Brain microvascular endothelial cell (primary cell): ENCODE measurements around the gene POLR3G.

ENCODE experiments used
- DNase-seq: peaks from one replicate; pipeline ENCODE4 v3.0.0-alpha.2; 2020
- H3K27ac ChIP-seq: fragments of 250-450 bp; sonication (Bioruptor Pico); 2 replicates; pipeline ENCODE4 v1.5.1; 2020; ENCODE audit warnings: mild to moderate bottlenecking, moderate library complexity
- H3K27me3 ChIP-seq: fragments of 250-450 bp; sonication (Bioruptor Pico); replicated peaks from 2 replicates; pipeline ENCODE4 v1.5.1; 2020; ENCODE audit warnings: mild to moderate bottlenecking
- H3K36me3 ChIP-seq: fragments of 250-450 bp; sonication (Bioruptor Pico); replicated peaks from 2 replicates; pipeline ENCODE4 v1.5.1; 2020; ENCODE audit warnings: mild to moderate bottlenecking
- H3K4me3 ChIP-seq: 2 replicates; pipeline ENCODE4 v1.5.1; 2011; ENCODE audit warnings: low read depth, mild to moderate bottlenecking, control low read depth, low read length, moderate library complexity
- CTCF ChIP-seq: IDR thresholded peaks from 2 replicates; pipeline ENCODE4 v1.5.1; 2011; ENCODE audit warnings: low read depth, mild to moderate bottlenecking, moderate library complexity, low read length, control low read depth, inconsistent platforms; ENCODE audit errors: missing control alignments
- in situ Hi-C: cut with HindIII; loops from 2 replicates; pipeline ENCODE4 v1.10.0; 2017; ENCODE audit warnings: low sequenced_read_pairs, low pct_ligation_motif_present

The POLR3G gene

GRCh38 chr5:90476391-90476790 lies 1.7 kb downstream of the POLR3G start:
- TF ChIP-seq CTCF = no peak
- Histone ChIP-seq H3K4me3 (no peak overlapping the region), H3K36me3 (no peaks in the 10 kb centered on the region), H3K27ac (no peak overlapping the region), H3K27me3 (no peaks in the 10 kb centered on the region)
- DNase-seq = no peak
- in situ Hi-C loops = no loop called here

- TF ChIP-seq CTCF = peak; percentile 26
- Histone ChIP-seq H3K36me3 (no peaks in the 10 kb centered on the region), H3K27me3 (no peaks in the 10 kb centered on the region), H3K27ac (no peak overlapping the region), H3K4me3 (no peak overlapping the region)
- in situ Hi-C loops = no loop called here
- no peak for DNase-seq
Measured at GRCh38 chr5:90477073-90477472, 2.4 kb downstream of the POLR3G start.

- Histone ChIP-seq H3K27ac (no peak overlapping the region), H3K27me3 (no peaks in the 10 kb centered on the region), H3K36me3 (no peaks in the 10 kb centered on the region), H3K4me3 (peak overlapping the region; percentile 5)
- no peak for TF ChIP-seq CTCF
- DNase-seq = no peak
- in situ Hi-C loops = no loop called here
Measured at GRCh38 chr5:90477621-90478215, 3.1 kb downstream of the POLR3G start.

- in situ Hi-C loops = no loop called here
- Histone ChIP-seq H3K27me3 (no peaks in the 10 kb centered on the region), H3K36me3 (no peaks in the 10 kb centered on the region), H3K4me3 (no peak overlapping the region), H3K27ac (no peak overlapping the region)
- no peak for DNase-seq
- no peak for TF ChIP-seq CTCF
Measured at GRCh38 chr5:90479611-90480385, 5.1 kb downstream of the POLR3G start.

GRCh38 chr5:90480699-90481098 lies 6.0 kb downstream of the POLR3G start:
- Histone ChIP-seq H3K36me3 (no peaks in the 10 kb centered on the region), H3K27me3 (no peaks in the 10 kb centered on the region), H3K27ac (no peak overlapping the region), H3K4me3 (no peak overlapping the region)
- DNase-seq = no peak
- in situ Hi-C loops = no loop called here
- no peak for TF ChIP-seq CTCF
